HG02885 (cell line): ENCODE results near the gene SLC66A2.

Experiments used
- ATAC-seq: cut with Tn5 transposase; IDR thresholded peaks from one replicate; pipeline ENCODE4 v1.9.1; 2021; ENCODE audit warnings: mild to moderate bottlenecking; ENCODE audit not compliant: unreplicated experiment, poor library complexity

Gene SLC66A2

GRCh38 chr18:79906706-79907105 is 44.7 kb downstream of the SLC66A2 start:
- ATAC-seq, result no peak

- no peak for ATAC-seq
Measured at GRCh38 chr18:79905993-79906392, 45.5 kb downstream of the SLC66A2 start.

- no peak for ATAC-seq
Measured at GRCh38 chr18:79905389-79905911, 46.0 kb downstream of the SLC66A2 start.

- no peak for ATAC-seq
Measured at GRCh38 chr18:79904357-79905147, 46.9 kb downstream of the SLC66A2 start.

GRCh38 chr18:79903787-79904356 is 47.6 kb downstream of the SLC66A2 start:
- no peak for ATAC-seq

GRCh38 chr18:79903071-79903635 is 48.3 kb downstream of the SLC66A2 start:
- no peak for ATAC-seq

GRCh38 chr18:79902640-79903039 is 48.8 kb downstream of the SLC66A2 start:
- ATAC-seq, result no peak

GRCh38 chr18:79902075-79902474 is 49.4 kb downstream of the SLC66A2 start:
- ATAC-seq, result no peak

- ATAC-seq, result no peak
Measured at GRCh38 chr18:79901665-79902064, 49.8 kb downstream of the SLC66A2 start.

GRCh38 chr18:79900610-79901570 is 50.6 kb downstream of the SLC66A2 start:
- no peak for ATAC-seq

- no peak for ATAC-seq
Measured at GRCh38 chr18:79899609-79900445, 51.6 kb downstream of the SLC66A2 start.

GRCh38 chr18:79898952-79899608 is 52.4 kb downstream of the SLC66A2 start:
- ATAC-seq, result no peak

- ATAC-seq, result no peak
Measured at GRCh38 chr18:79897940-79898625, 53.4 kb downstream of the SLC66A2 start.

GRCh38 chr18:79896738-79897137 is 54.7 kb downstream of the SLC66A2 start:
- ATAC-seq, result no peak

GRCh38 chr18:79890674-79891073 is 60.8 kb downstream of the SLC66A2 start:
- no peak for ATAC-seq

GRCh38 chr18:79889569-79889968 is 61.9 kb downstream of the SLC66A2 start:
- no peak for ATAC-seq

GRCh38 chr18:79888016-79888415 is 63.4 kb downstream of the SLC66A2 start:
- no peak for ATAC-seq
